ENCODE measurements around the gene GNPTAB.
A peak's percentile ranks its signal among the peaks of the same experiment; 100 is the strongest.

GNPTAB gene

DNA sequence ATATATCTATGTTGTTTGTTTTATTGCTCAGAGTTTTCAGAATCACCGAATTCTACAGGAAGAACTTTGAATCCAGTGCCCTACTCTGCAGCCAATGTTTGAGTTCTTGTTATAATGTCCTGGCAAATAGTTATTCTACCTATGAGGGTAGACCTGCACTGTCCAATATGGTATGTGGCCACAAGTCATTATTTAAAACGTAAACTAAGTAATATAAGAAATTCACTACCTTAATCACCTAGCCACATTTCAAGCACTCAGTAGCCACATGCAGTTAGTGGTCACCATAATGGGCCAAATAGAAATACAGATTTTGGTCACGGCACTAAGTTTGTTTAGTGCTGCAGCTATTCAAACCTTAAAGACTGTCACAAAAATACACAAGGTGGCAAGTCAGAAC, 26.4 kb downstream of the GNPTAB start:
- no peak overlapping the region for H3K27ac ChIP-seq (ENCODE audit: low read length)
- no peaks in the 10 kb centered on the region for H3K36me3 ChIP-seq (replicated peaks; ENCODE audit: low read depth, low read length)
- no peak overlapping the region for H3K4me3 ChIP-seq (ENCODE audit: low read length)
- peaks cover 7% of the 10 kb centered on the region; the same call in 1 of the 2 replicates for H3K4me1 ChIP-seq (ENCODE audit: low read length)
- H3K9ac ChIP-seq (ENCODE audit: low read length): no peak overlapping the region
- H3K4me2 ChIP-seq (ENCODE audit: low read length): no peak overlapping the region
- no peaks in the 10 kb centered on the region for H3K9me3 ChIP-seq (ENCODE audit: insufficient read depth, low read length)
- H3K79me2 ChIP-seq (ENCODE audit: low read length): peaks cover 5% of the 10 kb centered on the region; the same call in 1 of the 2 replicates
- H2AFZ ChIP-seq (ENCODE audit: low read depth, low read length): no peak overlapping the region
- TF ChIP-seq EZH2phosphoT487 (IDR thresholded peaks at IDR 0.05; ENCODE audit: low read depth) (no peak), CTCF (IDR thresholded peaks at IDR 0.05; ENCODE audit: low read depth, low read length) (no peak)
- no peaks in the 10 kb centered on the region for H4K20me1 ChIP-seq (ENCODE audit: insufficient read depth, low read length)
- no peaks in the 10 kb centered on the region for H3K27me3 ChIP-seq (ENCODE audit: low read depth, low read length)

DNA sequence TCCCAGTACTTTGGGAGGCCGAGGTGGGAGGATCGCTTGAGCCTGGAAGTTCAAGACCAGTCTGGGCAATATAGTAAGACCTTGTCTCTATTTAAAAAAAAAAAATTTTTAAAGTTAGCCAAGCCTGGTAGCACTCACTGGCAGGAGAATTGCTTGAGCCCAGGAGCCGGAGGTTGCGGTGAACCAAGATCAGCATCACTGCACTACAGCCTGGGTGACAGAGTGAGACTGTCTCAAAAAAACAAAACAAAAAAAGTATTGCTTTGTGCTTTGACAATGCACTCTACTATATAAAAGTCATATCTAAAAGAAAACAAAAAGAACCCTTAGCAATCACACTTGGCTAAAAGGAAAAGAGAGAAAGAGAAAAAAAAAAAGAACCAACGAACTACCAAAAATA, 26.8 kb downstream of the GNPTAB start:
- H3K4me3 ChIP-seq (ENCODE audit: low read length): no peak overlapping the region
- TF ChIP-seq CTCF (IDR thresholded peaks at IDR 0.05; ENCODE audit: low read depth, low read length) (no peak), EZH2phosphoT487 (IDR thresholded peaks at IDR 0.05; ENCODE audit: low read depth) (no peak)
- no peak overlapping the region for H3K9ac ChIP-seq (ENCODE audit: low read length)
- no peak overlapping the region for H2AFZ ChIP-seq (ENCODE audit: low read depth, low read length)
- no peak overlapping the region for H3K4me2 ChIP-seq (ENCODE audit: low read length)
- H3K4me1 ChIP-seq (ENCODE audit: low read length): peaks cover 7% of the 10 kb centered on the region; the same call in 1 of the 2 replicates
- no peaks in the 10 kb centered on the region for H3K9me3 ChIP-seq (ENCODE audit: insufficient read depth, low read length)
- peaks cover 5% of the 10 kb centered on the region; the same call in 1 of the 2 replicates for H3K79me2 ChIP-seq (ENCODE audit: low read length)
- no peak overlapping the region for H3K27ac ChIP-seq (ENCODE audit: low read length)
- H3K36me3 ChIP-seq (replicated peaks; ENCODE audit: low read depth, low read length): no peaks in the 10 kb centered on the region
- no peaks in the 10 kb centered on the region for H3K27me3 ChIP-seq (ENCODE audit: low read depth, low read length)
- H4K20me1 ChIP-seq (ENCODE audit: insufficient read depth, low read length): no peaks in the 10 kb centered on the region

DNA sequence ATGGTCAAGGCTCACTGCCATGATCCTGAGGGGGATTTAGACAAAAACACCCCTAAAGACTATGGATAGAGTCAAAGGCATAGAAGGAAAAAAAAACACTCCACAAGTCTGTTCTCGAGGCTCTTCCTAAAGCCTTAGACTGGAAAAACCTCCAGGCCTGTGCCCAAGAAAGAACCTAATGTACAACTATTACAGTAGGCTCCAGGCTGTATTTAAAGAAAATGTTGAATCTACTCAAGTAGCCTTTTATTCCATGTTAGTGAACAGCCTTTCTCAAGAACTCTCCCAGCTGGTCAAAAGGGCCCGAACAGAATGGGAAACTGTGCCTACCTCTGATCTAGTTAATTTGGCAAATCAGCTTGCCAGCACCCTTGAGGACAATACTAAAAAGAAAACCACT, 28.3 kb downstream of the GNPTAB start:
- H3K4me1 ChIP-seq (ENCODE audit: low read length): peaks cover 12% of the 10 kb centered on the region; the same call in 1 of the 2 replicates
- H3K4me3 ChIP-seq (ENCODE audit: low read length): no peak overlapping the region
- H3K4me2 ChIP-seq (ENCODE audit: low read length): no peak overlapping the region
- H3K27ac ChIP-seq (ENCODE audit: low read length): no peak overlapping the region
- no peaks in the 10 kb centered on the region for H3K9me3 ChIP-seq (ENCODE audit: insufficient read depth, low read length)
- no peaks in the 10 kb centered on the region for H3K36me3 ChIP-seq (replicated peaks; ENCODE audit: low read depth, low read length)
- no peaks in the 10 kb centered on the region for H4K20me1 ChIP-seq (ENCODE audit: insufficient read depth, low read length)
- peaks cover 5% of the 10 kb centered on the region; the same call in 1 of the 2 replicates for H3K79me2 ChIP-seq (ENCODE audit: low read length)
- TF ChIP-seq CTCF (IDR thresholded peaks at IDR 0.05; ENCODE audit: low read depth, low read length) (no peak), EZH2phosphoT487 (IDR thresholded peaks at IDR 0.05; ENCODE audit: low read depth) (no peak)
- H2AFZ ChIP-seq (ENCODE audit: low read depth, low read length): no peak overlapping the region
- no peaks in the 10 kb centered on the region for H3K27me3 ChIP-seq (ENCODE audit: low read depth, low read length)
- no peak overlapping the region for H3K9ac ChIP-seq (ENCODE audit: low read length)

DNA sequence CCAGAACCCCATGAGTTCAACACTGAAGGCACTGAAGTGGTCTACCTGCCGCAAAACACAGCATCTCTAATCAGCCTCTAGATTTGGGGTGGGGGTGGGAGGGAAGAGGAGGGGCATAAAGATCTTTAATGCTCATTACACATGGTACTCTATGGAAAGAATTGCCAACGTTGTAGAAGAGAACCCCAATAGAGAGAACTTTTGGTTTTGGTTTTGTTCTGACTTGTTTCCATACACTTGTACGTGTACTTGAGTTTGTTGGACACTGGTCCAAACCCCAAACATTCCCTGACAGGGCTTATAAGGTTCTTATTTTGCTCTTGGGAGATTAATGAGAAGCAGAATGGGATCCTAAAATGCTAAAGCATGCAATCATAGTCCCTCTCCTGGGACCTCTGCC, 31.0 kb downstream of the GNPTAB start:
- no peaks in the 10 kb centered on the region; the same call in 1 of the 2 replicates for H3K79me2 ChIP-seq (ENCODE audit: low read length)
- no peaks in the 10 kb centered on the region for H4K20me1 ChIP-seq (ENCODE audit: insufficient read depth, low read length)
- peaks cover 26% of the 10 kb centered on the region for H3K4me1 ChIP-seq (ENCODE audit: low read length)
- no peak overlapping the region for H2AFZ ChIP-seq (ENCODE audit: low read depth, low read length)
- H3K27me3 ChIP-seq (ENCODE audit: low read depth, low read length): no peaks in the 10 kb centered on the region
- H3K9me3 ChIP-seq (ENCODE audit: insufficient read depth, low read length): no peaks in the 10 kb centered on the region
- no peak overlapping the region for H3K4me3 ChIP-seq (ENCODE audit: low read length)
- H3K36me3 ChIP-seq (replicated peaks; ENCODE audit: low read depth, low read length): no peaks in the 10 kb centered on the region
- H3K9ac ChIP-seq (ENCODE audit: low read length): no peak overlapping the region
- no peak for TF ChIP-seq EZH2phosphoT487 (IDR thresholded peaks at IDR 0.05; ENCODE audit: low read depth)
- TF ChIP-seq CTCF (IDR thresholded peaks at IDR 0.05; ENCODE audit: low read depth, low read length): no peak
- no peak overlapping the region for H3K27ac ChIP-seq (ENCODE audit: low read length)
- H3K4me2 ChIP-seq (ENCODE audit: low read length): peak overlapping the region; percentile 26
